NCI-H2227 (cell line): ENCODE measurements around the gene CNGB1.
"Not testable (repeated sequence)": the region's sequence is repeated elsewhere in the genome, so short reads cannot be mapped to it uniquely, and the experiment has no call there.

ENCODE experiments used
- DNase-seq: peaks from one replicate; lab custom pipeline; 2025; ENCODE audit not compliant: unreplicated experiment; lab: John Stamatoyannopoulos, UW

CNGB1 gene

DNA sequence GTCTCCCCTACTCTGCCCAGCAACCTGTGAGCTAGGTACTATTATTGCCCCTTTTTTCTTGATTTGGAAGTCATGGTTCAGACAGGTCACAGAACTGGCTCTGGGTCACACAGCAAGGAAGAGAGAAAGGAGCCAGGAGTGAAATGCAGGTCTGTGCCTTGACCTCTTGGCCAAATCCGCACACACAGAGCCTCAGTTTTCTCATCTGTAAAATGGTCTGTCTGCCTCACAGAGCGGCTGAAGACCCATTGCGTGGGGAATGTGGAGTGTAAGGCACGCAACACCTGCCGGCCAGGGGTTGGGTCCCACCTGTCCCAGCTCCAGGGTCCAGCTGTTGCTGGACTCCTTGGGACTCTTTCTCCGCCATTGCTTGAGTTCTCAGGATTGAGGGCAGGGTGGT, 32.4 kb downstream of the CNGB1 start:
- no peak for DNase-seq

DNA sequence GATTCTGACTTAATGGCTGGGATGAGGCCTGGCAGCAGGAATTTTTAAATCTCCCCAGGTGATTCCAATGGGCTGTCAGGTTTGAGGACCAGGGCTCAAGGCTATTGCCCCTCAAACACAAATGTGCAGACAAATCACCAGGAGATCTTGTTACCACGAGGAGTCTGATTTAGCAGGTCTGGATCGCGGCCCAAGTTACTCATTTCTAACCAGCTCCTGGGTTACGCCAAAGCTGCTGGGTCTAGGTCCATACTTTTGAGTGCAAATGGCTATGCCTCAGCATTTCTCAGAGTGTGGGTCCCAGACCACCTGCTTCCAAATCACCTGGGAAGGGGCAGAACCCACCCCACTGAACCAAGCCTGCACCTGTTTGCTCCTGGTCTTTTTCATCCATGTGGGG, 33.1 kb downstream of the CNGB1 start:
- no peak for DNase-seq

DNA sequence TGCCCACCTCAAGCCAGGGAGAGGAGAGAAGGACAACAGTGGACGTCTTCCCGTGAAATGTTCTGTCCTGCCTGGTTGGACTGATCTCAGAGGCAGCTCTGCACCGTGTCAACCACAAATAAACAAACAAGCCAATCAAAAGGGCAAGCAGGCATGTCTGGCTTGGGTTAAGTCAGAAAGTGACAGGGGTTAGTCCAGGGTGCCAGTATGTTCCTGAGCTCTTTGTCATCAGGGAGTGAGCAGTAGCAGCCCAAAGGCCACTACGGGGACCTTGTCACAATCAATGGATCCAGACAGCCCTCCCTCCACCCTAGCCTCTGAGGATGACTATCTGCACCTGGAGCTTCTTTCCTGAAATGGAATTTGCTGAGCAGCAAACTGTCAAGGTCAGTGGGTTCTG, 35.0 kb downstream of the CNGB1 start:
- no peak for DNase-seq

DNA sequence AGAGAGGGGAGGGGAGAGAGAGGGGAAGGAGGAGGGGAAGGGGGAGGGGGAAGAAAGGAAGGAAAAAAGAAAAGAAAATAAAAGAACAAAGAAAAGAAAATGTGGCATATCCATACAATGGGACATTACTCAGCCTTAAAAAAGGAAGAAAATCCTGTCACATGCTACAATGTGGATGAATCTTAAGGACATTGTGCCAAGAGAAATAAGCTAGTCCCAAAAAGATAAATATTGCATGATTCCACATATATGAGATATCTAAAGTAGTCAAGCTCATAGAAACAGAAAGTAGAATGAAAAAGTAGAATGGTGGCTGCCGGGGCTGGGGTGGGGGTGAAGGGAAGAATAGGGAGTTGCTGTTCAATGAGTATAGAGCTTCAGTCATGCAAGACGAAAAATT, 40.4 kb downstream of the CNGB1 start:
- DNase-seq, result no peak

DNA sequence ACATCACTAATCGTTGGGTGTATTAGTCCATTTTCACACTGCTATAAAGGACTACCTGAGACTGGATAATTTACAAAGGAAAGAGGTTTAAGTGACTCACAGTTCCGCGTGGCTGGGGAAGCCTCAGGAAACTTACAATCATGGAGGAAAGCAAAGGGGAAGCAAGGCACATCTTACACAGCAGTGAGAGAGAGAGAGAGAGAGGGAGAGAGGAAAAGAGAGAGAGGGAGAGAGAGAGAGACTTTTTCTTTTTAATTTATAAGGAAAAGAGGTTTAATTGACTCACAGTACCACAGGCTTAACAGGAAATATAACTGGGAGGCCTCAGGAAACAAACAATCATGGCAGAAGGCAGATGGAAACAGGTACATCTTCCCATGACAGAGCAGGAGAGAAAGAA, 41.7 kb downstream of the CNGB1 start:
- no peak for DNase-seq

DNA sequence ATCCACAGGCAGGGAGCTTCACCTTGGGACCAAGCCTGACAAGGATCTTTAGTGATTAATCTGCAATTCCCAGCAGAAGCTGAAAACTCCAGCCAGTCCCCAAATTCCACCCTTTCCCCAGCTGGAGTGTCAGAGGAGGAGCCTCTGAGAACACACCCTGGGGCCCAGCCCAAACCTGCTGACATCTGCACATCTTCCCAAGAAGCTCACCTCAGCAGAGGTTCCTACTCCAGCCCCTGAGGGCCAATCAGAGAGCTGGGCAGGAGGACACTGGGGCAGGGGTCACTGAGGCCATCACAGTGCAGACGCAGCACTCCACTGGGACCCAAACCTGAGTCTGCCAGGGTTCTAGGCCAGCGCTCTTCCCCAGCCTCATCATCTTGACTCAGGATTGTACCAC, 44.9 kb downstream of the CNGB1 start:
- DNase-seq, result no peak

DNA sequence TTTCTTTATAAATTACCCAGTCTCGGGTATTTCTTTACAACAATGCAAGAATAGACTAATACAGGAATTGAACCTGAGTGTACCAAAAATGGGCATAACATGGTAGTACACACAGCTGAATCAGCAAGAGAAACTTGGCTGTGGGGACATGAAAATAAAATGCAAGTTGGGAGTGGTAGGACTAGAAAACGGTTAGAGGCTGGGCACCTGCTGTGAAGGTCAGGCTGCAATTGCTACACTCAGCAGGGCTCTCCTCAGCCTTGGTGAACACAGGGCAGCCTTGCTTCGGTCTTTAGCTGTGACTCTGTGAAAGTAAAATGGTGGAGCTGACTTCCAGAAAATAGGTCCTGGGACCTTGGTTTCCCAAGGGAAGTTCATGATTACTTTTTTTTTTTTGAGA, 45.6 kb downstream of the CNGB1 start:
- no peak for DNase-seq

DNA sequence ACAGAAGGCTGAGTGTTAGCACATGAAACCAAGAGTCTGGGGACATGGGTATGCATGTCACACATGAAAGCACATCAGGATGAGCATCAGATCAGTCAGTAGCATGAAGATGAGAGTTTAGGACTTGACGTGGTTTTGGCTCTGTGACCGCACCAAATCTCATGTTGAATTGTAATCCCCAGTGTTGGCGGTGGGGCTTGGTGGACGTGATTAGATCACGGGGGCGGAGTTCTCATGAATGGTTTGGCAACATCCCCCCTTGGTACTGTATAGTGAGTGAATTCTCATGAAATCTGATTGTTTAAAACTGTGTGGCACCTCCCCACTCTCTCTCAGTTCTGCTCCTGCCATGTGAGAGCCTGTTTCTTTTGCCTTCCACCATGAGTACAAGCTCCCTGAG, 46.4 kb downstream of the CNGB1 start:
- DNase-seq, result no peak

DNA sequence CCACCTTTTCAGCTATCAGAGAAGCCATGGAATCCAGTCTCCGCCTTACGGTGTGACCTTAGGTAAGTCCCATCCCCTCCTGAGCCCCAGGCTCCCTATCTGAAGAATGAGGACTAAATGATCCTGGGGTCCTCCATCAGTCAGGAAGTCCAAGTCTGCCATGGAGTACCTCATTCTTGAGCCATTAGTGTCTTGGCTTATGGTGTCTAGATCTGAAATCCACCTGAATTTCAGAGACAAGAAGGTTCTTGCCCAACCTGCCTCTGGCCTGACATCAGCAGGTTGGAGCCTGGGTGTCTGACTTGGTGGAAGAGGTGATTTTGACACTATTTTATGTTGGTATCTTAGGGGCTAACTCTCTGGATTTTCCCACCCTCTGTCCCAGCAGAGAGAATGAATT, 47.1 kb downstream of the CNGB1 start:
- no peak for DNase-seq

DNA sequence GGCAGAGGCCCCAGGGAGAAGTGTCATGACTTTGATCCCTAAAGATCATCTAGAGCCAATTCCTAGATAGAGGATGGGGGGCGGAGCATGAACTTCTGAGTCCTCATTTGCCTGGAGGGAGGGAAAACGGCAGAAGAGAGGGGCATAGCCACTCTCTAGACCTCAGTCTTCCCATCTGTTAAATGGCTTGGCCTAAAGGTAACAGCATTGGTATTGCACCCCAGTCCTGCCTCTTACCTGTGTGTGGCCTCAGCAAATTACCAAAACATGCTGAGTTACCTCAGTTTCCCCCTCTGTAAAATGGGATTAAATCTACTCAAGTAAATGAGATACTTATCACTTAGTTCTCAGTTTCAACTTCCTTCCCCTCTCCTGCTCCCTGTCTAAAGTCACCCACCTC, 47.5 kb downstream of the CNGB1 start:
- DNase-seq, result no peak

DNA sequence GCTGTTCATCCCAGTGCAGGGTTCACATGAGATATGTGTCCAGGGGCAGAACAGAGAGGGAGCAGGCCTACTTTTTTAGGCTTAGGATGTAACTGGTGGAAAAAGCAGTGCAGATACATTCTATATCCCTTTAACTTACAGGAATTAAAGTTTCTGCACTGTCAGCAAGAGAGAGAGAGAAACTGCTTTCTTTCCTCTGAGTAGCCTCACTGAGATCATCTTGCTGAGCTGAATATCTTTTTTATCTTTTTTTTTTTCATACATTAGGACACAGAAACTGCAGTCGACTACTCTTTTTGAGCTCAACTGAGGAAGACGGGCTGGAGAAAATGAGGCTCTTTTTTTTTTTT, 50.1 kb downstream of the CNGB1 start:
- DNase-seq, result no peak

DNA sequence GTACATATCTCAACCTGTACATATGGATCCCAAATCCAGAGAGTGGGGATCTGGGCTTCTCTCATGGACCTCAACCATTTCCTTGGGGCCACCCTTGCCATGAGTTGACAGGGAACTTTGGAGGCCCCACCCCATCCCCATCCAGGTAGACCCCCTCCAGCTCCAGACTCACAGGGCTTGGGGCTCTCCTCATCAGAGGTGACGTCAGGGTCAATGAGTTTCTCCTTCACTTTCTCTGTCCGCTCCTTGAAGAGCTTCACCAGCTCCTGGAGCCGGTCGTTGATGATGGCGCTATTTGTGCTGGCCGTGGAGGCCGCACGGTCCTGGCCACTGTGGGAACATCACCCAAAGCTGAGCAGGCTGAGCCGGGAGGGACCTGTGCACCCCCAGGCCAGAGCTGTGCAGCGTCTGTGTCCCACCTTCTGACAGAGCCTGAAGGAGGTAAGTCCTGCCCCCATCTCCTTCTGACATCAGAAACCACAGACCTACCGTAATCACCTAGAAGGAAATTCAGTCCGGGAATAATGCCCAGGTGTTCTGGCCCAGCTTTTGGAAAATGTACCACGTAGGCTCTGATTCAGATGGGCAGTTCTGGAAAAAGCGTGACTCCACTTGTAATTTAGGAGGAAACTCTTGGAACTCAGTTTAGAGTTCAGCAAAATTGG, 50.6 kb downstream of the CNGB1 start:
- no peak for DNase-seq

DNA sequence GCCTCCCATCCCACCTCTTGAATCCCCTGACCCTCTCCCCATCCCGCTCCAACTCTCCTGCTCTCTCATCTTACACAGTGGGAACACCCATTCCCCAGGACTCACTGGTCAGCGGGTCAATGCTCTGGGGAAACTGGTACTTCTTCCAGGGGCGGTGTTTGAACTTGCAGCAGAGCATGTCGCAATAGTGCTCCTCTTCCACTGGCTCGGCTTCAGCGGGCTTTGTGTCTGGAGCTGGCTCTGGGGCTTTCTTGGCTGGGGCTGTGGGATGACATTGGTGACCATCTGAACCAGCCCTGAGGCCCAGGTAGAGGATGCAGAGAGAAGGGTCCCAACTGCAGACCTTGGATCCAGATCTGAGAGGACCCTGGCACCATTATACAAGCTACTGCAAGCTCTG, 51.9 kb downstream of the CNGB1 start:
- DNase-seq, result no peak

DNA sequence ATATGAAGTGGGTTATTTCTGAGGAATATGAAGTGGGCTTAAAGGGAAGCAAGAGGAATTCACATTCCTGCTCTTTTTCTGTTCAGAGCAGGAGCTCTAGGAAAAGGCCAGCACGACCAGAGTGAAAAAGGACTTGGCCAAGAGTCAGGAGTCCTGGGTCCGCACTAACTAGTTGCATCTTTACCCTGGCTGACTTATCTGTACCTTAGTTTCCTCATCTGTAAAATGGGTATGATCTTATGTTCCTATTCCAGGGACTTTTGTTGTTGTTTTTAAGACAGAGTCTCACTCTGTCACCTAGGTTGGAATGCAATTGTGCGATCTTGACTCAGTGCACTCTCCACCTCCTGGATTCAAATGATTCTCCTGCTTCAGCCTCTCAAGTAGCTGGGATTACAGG, 52.5 kb downstream of the CNGB1 start:
- DNase-seq, result no peak

DNA sequence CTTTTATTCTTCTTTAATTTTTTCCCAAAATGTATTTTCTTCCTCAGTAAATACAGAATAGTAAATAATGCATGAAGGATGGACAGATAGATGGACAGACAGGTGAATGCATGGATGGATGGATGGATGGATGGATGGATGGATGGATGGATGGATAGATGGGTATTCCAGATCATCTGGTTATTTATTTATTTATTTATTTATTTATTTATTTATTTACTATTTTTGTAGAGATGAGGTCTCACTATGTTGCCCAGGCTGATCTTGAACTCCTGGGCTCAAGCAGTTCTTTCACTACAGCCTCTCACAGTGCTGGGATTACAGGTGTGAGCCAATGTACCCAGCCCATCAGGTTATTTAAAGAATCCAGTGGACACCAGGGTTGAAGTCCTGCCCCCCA, 53.0 kb downstream of the CNGB1 start:
- not testable (repeated sequence) for DNase-seq

DNA sequence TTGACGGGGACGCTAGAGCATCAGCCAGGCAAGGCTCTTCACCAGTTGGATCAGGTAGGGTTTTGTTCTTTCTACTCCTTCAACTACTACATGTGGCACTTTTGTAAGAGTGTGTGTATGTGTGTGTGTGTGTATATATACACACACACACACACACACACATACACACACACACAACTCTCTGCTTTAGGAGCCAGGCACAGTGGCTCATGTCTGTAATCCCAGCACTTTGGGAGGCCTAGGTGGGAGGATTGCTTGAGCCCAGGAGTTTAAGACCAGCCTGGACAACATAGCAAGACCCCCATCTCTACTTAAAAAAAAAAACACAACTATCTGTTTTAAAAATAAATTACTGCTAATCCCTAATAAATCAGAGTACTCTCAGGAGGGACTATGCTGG, 53.4 kb downstream of the CNGB1 start:
- DNase-seq, result not testable (repeated sequence)

DNA sequence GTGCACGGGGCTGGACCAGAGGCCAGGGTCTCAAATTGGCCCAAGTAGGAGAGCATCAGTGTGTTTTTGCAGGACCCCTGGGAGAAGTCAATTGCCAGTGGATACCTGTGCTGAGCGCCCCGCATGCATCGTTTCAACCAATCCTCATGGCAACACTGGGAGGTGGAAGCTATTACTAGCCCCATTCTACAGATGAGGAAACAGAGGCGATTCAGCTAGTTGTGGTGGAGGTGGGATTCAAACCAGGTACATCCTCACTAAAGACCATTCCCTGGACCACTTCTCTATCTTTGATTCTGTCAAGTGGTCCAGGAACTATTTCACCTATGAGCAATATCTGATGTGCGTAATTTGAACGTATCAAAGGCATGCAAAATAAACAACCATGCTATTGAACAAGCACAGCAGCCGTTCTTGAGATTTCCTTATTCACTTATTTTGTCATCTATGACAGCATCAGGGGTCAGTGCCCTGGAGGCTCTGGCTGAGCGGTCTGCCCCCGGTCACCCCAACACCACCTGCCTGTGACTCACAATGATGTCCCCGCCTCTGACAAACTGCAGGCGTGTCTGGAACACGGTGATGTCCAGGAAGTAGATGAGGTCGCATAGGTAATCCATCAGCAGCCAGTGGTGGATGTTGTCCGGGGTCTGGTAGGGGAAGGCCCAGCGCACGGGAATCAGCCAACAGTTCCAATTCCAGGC, 54.0 kb downstream of the CNGB1 start:
- no peak for DNase-seq

DNA sequence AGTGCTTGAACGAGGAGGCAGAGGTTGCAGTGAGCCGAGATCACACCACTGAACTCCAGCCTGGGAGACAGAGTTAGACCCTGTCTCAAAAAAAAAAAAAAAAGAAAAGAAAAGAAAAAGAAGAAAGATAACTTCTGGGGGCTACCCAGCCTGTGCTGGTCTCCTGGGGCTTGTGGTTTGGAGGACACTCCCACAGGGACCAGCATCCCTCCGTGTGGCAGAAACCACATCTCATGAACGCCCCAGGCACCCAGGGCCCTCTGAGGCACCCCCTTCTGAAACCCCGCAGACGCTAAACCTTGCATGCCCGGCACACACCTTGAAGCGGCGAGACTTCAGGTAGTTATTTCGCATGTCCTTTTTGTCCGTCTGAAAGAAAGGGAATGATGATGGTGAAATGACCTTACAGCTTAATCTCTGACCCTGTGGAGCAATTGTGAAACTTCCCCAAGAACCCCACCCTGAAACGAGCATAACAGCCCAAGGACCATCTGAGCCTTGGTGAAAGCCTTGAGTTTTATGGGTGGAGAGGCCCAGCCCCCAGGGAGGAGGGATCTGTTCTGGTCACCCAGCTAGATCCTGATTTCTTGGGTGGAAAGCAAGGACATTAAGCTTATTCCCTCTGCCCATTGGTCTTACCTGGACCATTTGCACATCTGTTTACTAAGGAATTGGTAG, 55.0 kb downstream of the CNGB1 start:
- DNase-seq, result no peak

DNA sequence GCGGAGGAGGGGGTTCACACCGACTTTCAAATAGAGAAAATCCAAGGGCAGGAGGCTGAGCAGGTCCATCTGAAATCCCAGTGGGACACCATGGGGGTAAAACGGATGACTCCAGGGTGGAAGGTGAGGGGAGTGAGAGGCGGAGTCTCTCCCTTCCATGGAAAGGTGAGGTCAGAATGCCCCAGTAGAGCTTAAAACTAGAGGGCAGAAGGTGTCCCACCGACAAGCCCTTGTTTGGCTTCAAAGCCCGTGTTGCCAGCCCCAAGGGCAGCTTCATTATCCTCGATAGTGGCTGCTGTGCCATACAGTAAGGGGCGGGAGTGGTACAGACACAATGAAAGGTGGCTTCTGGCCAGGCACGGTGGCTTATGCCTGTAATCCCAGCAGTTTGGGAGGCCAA, 55.7 kb downstream of the CNGB1 start:
- no peak for DNase-seq

DNA sequence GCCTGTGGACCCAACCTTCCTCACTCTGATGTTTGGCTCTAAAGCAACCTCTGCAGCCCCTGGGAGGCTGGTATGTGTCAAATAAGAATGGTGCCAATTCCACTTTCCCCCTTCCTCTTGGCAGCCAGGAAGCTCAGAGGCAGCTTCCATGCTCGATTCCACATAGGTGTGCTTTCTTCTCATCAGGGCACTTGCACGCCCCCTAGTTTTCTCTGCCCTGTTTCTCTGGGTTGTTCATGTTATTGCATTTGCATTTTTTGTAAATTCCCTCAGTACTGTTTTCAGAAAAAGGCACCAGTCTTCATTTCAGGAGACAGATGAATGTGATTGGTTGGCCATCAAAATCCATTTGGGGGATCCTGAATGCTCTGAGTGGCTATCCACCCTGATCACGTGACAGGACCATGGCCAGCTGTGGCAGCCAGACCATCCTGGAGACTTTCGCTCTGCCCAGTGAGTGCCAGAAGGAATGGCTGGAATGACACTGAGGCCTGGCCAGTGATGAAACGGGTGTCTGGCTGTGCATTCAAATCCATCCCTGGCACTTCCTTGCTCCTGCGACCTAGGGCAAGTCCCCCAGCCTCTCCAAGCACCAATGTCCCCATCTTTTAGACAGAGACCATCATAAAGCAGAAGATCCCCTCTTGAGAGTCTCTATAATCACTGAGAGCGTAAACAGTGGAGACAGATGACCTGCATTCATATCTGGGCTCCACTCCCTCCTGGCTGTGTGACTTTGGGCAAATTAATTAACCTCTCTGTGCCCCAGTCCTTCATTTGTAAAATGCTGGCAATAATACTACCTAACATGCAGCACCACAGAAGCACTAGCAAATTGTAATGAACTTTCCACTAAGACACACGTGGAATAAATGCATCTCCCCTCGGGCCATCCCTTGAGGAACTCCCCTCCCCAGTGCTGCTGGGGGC, 56.4 kb downstream of the CNGB1 start:
- no peak for DNase-seq

DNA sequence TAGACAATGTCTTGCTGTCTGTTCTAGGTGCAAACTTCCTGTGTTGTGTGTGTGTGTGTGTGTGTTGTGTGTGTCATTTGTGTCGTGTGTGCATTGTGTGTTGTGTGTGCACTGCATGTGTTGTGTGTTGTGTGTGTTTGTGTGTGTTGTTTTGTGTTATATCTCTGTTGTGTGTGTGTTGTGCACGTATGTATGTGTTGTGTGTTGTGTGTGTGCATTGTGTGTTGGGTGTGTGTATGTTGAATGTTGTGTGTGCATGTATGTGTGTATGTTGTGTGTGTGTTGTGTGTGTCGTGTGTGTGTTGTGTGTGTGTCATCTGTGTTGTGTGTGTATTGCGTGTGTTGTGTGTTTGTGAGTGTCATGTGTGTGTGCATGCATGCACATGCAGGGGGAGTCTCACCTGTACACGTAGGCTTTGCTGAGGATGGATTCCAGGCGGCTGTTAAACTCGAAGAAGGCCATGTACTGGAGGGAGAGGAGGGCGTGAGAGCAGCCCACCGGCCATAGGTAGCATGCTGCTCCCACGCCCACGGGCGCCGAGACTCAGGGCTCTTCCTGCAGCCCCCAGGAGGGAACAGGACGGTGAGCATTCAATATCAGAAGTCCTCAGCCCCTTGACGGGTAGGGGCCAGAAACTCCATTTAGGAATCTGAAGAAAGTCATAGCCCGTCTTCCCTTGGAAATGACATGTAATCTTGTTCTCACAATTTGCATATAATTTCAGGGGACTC, 58.2 kb downstream of the CNGB1 start:
- no peak for DNase-seq
